H1 (cell line): ENCODE measurements around the gene RASA1. TPM values are rescaled to one million over a fixed set of nuclear protein-coding genes. Genes with fewer than 3 reads are reported as not detected.

Source experiments
- CTCF ChIA-PET: fragments of 300-600 bp; sonication (Branson Sonifier 250); formaldehyde crosslinking; loops from one replicate; lab custom pipeline; 2021; ENCODE audit not compliant: partially characterized antibody; lab: Charles Lee
- POLR2A ChIA-PET: fragments of 300-600 bp; sonication (Branson Sonifier 250); formaldehyde crosslinking; loops from one replicate; lab custom pipeline; 2021; ENCODE audit warnings: inconsistent platforms; ENCODE audit not compliant: partially characterized antibody; lab: Charles Lee
- DNase-seq, 2 experiments: peaks; one replicate each; pipeline versions ENCODE4 v3.0.0 to v3.0.0-alpha.2; 2010 to 2022; ENCODE audit warnings: low spot score in 2 of 2, low read depth in 1 of 2, mixed read lengths in 1 of 2
- FAIRE-seq: peaks from 2 replicates; lab custom pipeline; 2011; peaks lifted over from hg19 to GRCh38; lab: Jason Lieb, UNC
- H2AFZ ChIP-seq: 2 replicates; pipeline ENCODE4 v1.8.1; 2012; ENCODE audit warnings: low read length, inconsistent platforms
- H2AK5ac ChIP-seq: 2 replicates; pipeline ENCODE4 v1.6.1; 2013; ENCODE audit warnings: low read depth, low read length
- H2BK120ac ChIP-seq: replicated peaks from 2 replicates; pipeline ENCODE3; 2013; ENCODE audit warnings: low read depth, low read length, inconsistent platforms
- H2BK12ac ChIP-seq: 2 replicates; pipeline ENCODE4 v1.6.1; 2013; ENCODE audit warnings: low read depth, low read length
- H2BK15ac ChIP-seq: 2 replicates; pipeline ENCODE4 v1.6.1; 2013; ENCODE audit warnings: low read length
- H2BK20ac ChIP-seq: 2 replicates; pipeline ENCODE4 v1.6.1; 2013; ENCODE audit warnings: low read length
- H2BK5ac ChIP-seq: 2 replicates; pipeline ENCODE4 v1.6.1; 2013; ENCODE audit warnings: low read depth, low read length
- H3K14ac ChIP-seq: 2 replicates; pipeline ENCODE4 v1.6.1; 2013; ENCODE audit warnings: inconsistent platforms; ENCODE audit not compliant: insufficient read length
- H3K18ac ChIP-seq: 2 replicates; pipeline ENCODE4 v1.6.1; 2013; ENCODE audit warnings: low read length; ENCODE audit errors: extremely low read depth
- H3K23ac ChIP-seq: 2 replicates; pipeline ENCODE4 v1.6.1; 2013; ENCODE audit warnings: inconsistent platforms; ENCODE audit not compliant: insufficient read length
- H3K23me2 ChIP-seq: 2 replicates; pipeline ENCODE4 v1.6.1; 2013; ENCODE audit warnings: low read depth, low read length
- H3K27ac ChIP-seq: 2 replicates; pipeline ENCODE4 v1.6.1; 2011; ENCODE audit warnings: low read depth, low read length, inconsistent platforms
- H3K27me3 ChIP-seq, 4 experiments: replicated peaks in 1 of 4; 1 replicate in 1 of 4; 2 replicates in 3 of 4; pipeline versions ENCODE4 v1.6.1 to v1.8.1; 2011 to 2013; ENCODE audit warnings: low read length in 3 of 4, mild to moderate bottlenecking in 3 of 4, inconsistent platforms in 2 of 4, mixed read lengths in 2 of 4, moderate library complexity in 1 of 4; ENCODE audit not compliant: control insufficient read depth in 3 of 4, insufficient read depth in 3 of 4; ENCODE audit errors: extremely low read depth in 1 of 4
- H3K36me3 ChIP-seq, 4 experiments: 2 replicates each; pipeline versions ENCODE4 v1.6.1 to v1.8.1; 2011 to 2013; ENCODE audit warnings: mild to moderate bottlenecking in 4 of 4, low read length in 3 of 4, moderate library complexity in 2 of 4, control low read depth in 1 of 4, inconsistent platforms in 1 of 4; ENCODE audit not compliant: insufficient read depth in 4 of 4, control insufficient read depth in 2 of 4
- H3K4ac ChIP-seq: replicated peaks from 2 replicates; pipeline ENCODE3; 2013; ENCODE audit warnings: low read length, low read depth, mixed read lengths, inconsistent platforms; ENCODE audit not compliant: insufficient read length
- H3K4me1 ChIP-seq, 4 experiments: replicated peaks in 1 of 4; 1 replicate in 1 of 4; 2 replicates in 3 of 4; pipeline versions ENCODE4 v1.6.1 to v1.8.1; 2011 to 2013; ENCODE audit warnings: low read length in 3 of 4, inconsistent platforms in 2 of 4, mixed read lengths in 1 of 4; ENCODE audit not compliant: insufficient read depth in 4 of 4, control insufficient read depth in 3 of 4
- H3K4me2 ChIP-seq, 2 experiments: 2 replicates each; pipeline versions ENCODE4 v1.6.1 to v1.8.1; 2011 to 2013; ENCODE audit warnings: low read depth in 2 of 2, low read length in 2 of 2, control low read depth in 1 of 2, inconsistent platforms in 1 of 2, mild to moderate bottlenecking in 1 of 2; ENCODE audit not compliant: insufficient read depth in 1 of 2
- H3K4me3 ChIP-seq, 4 experiments: fragments of 200-600, 300-600 bp in 1 of 4; sonication (generic), shearing (Covaris generic), sonication (Bioruptor Twin) in 1 of 4; 2 replicates each; pipeline versions ENCODE4 v1.5.1 to v1.8.1; 2011 to 2016; ENCODE audit warnings: low read length in 4 of 4, low read depth in 3 of 4, control low read depth in 2 of 4, inconsistent platforms in 2 of 4, mild to moderate bottlenecking in 2 of 4, mixed read lengths in 1 of 4, moderate library complexity in 1 of 4; ENCODE audit not compliant: insufficient read depth in 2 of 4; ENCODE audit errors: extremely low read depth in 1 of 4
- H3K56ac ChIP-seq: replicated peaks from 2 replicates; pipeline ENCODE3; 2013; ENCODE audit warnings: low read depth, mild to moderate bottlenecking, mixed read lengths, low read length, inconsistent platforms; ENCODE audit not compliant: insufficient read length
- H3K79me1 ChIP-seq: 2 replicates; pipeline ENCODE4 v1.6.1; 2013; ENCODE audit warnings: low read depth, low read length, control low read depth
- H3K79me2 ChIP-seq, 2 experiments: 2 replicates each; pipeline versions ENCODE4 v1.6.1 to v1.8.1; 2012 to 2013; ENCODE audit warnings: low read length in 2 of 2, mild to moderate bottlenecking in 2 of 2, inconsistent platforms in 1 of 2; ENCODE audit not compliant: insufficient read depth in 2 of 2, control insufficient read depth in 1 of 2
- H3K9ac ChIP-seq, 4 experiments: replicated peaks in 1 of 4; 1 replicate in 1 of 4; 2 replicates in 3 of 4; pipeline versions ENCODE4 v1.6.1 to v1.8.1; 2011 to 2013; ENCODE audit warnings: low read depth in 3 of 4, low read length in 3 of 4, control low read depth in 2 of 4, mild to moderate bottlenecking in 2 of 4, moderate library complexity in 2 of 4, inconsistent platforms in 1 of 4; ENCODE audit errors: extremely low read depth in 1 of 4
- H3K9me3 ChIP-seq, 2 experiments: 2 replicates each; pipeline versions ENCODE4 v1.6.1 to v1.8.1; 2012 to 2013; ENCODE audit warnings: mild to moderate bottlenecking in 2 of 2, moderate library complexity in 2 of 2, control low read depth in 1 of 2, inconsistent platforms in 1 of 2, low read depth in 1 of 2, low read length in 1 of 2, mixed read lengths in 1 of 2; ENCODE audit not compliant: insufficient read depth in 2 of 2
- H4K20me1 ChIP-seq, 2 experiments: replicated peaks in 1 of 2; 2 replicates each; pipeline versions ENCODE3 to v1.8.1; 2011 to 2013; ENCODE audit warnings: inconsistent platforms in 2 of 2, low read length in 2 of 2, mild to moderate bottlenecking in 1 of 2; ENCODE audit not compliant: insufficient read depth in 2 of 2, control insufficient read depth in 1 of 2
- H4K5ac ChIP-seq: 2 replicates; pipeline ENCODE4 v1.6.1; 2013; ENCODE audit warnings: low read length, low read depth, mixed read lengths, inconsistent platforms; ENCODE audit not compliant: insufficient read length
- H4K8ac ChIP-seq: 2 replicates; pipeline ENCODE4 v1.8.0; 2013; ENCODE audit warnings: mild to moderate bottlenecking, moderate library complexity, low read length, inconsistent platforms; ENCODE audit not compliant: insufficient read depth; ENCODE audit errors: extremely low read depth
- H4K91ac ChIP-seq: replicated peaks from 2 replicates; pipeline ENCODE3; 2013; ENCODE audit warnings: low read length, mixed read lengths, inconsistent platforms; ENCODE audit not compliant: insufficient read length
- ATF2 ChIP-seq: IDR thresholded peaks from 2 replicates; pipeline ENCODE4 v1.6.1; 2012; ENCODE audit warnings: low read length, inconsistent platforms
- CHD2 ChIP-seq: IDR thresholded peaks from 2 replicates; pipeline ENCODE4 v1.6.1; 2012; ENCODE audit warnings: low read length, improper control_type of control experiment
- CREB1 ChIP-seq: IDR thresholded peaks from 2 replicates; pipeline ENCODE4 v1.6.1; 2012; ENCODE audit warnings: inconsistent platforms
- EGR1 ChIP-seq: IDR thresholded peaks from 2 replicates; pipeline ENCODE4 v1.6.1; 2011; ENCODE audit warnings: low read depth, low read length, borderline replicate concordance
- KDM1A ChIP-seq: fragments of 200-600, 300-600 bp; sonication (generic); IDR thresholded peaks from 2 replicates; pipeline ENCODE4 v1.7.1; 2016; ENCODE audit warnings: mild to moderate bottlenecking, low read length, borderline replicate concordance
- KDM4A ChIP-seq: IDR thresholded peaks from one replicate; pipeline ENCODE4 v1.7.1; 2012; ENCODE audit warnings: low read depth, mild to moderate bottlenecking, moderate library complexity, low read length, inconsistent platforms; ENCODE audit not compliant: severe bottlenecking
- RBBP5 ChIP-seq: IDR thresholded peaks from 2 replicates; pipeline ENCODE4 v1.7.1; 2012; ENCODE audit warnings: low read depth, mild to moderate bottlenecking, inconsistent platforms, low read length, moderate library complexity, borderline replicate concordance
- SIRT6 ChIP-seq: IDR thresholded peaks from one replicate; pipeline ENCODE4 v1.7.1; 2012; ENCODE audit warnings: low read length, inconsistent platforms
- SIX5 ChIP-seq: IDR thresholded peaks from 2 replicates; pipeline ENCODE4 v1.6.1; 2011; ENCODE audit warnings: mild to moderate bottlenecking, low read depth, low read length
- SP2 ChIP-seq: IDR thresholded peaks from 2 replicates; pipeline ENCODE4 v1.6.1; 2012; ENCODE audit warnings: mild to moderate bottlenecking, low read length, inconsistent platforms
- SP4 ChIP-seq: IDR thresholded peaks from 2 replicates; pipeline ENCODE4 v1.6.1; 2012; ENCODE audit warnings: low read length, inconsistent platforms
- SRF ChIP-seq: IDR thresholded peaks from 2 replicates; pipeline ENCODE4 v1.6.1; 2011; ENCODE audit warnings: mild to moderate bottlenecking, low read depth, low read length, moderate library complexity
- TEAD4 ChIP-seq: IDR thresholded peaks from 2 replicates; pipeline ENCODE4 v1.6.1; 2012; ENCODE audit warnings: low read depth, low read length, inconsistent platforms, mixed read lengths
- YY1 ChIP-seq: IDR thresholded peaks from 2 replicates; pipeline ENCODE4 v1.6.1; 2011; ENCODE audit warnings: low read depth, mild to moderate bottlenecking, low read length
- WGBS, 2 experiments: shearing (Covaris generic) in 1 of 2; methylation state at CpG; one replicate each; pipeline versions ENCODE4 v1.1.6 to v1.1.7; 2013 to 2015; ENCODE audit warnings: low lambda C conversion rate in 2 of 2, mixed read lengths in 2 of 2, inconsistent platforms in 1 of 2, low coverage in 1 of 2, missing lambda C conversion rate in 1 of 2; ENCODE audit not compliant: insufficient replicate concordance in 2 of 2, insufficient coverage in 1 of 2, insufficient read length in 1 of 2; ENCODE audit errors: extremely low coverage in 1 of 2, missing lambda C conversion rate in 1 of 2; 5-methylcytosine and 5-hydroxymethylcytosine counted together
- polyA plus RNA-seq, 7 experiments: library from polyadenylated mRNA; depleted of rRNA in 3 of 7; stranded (reverse) in 5 of 7; unstranded in 2 of 7; fragments of >200 nt in 5 of 7; fragments of 200-250 nt in 2 of 7; gene quantifications; 1 replicate in 5 of 7; 2 replicates in 1 of 7; 4 replicates in 1 of 7; pipeline versions ENCODE4 v1.2.1 to v1.2.3, GENCODE V29; 2011 to 2013; ENCODE audit warnings: missing spikeins in 2 of 7, mixed read lengths in 2 of 7
- total RNA-seq: library from RNA; stranded (reverse); fragmentation: NEBNext Ultra II Directional; extraction: Animal tissue kit (Norgen Biotek cat#: 25700); gene quantifications from 2 replicates; pipeline ENCODE4 v1.2.1, GENCODE V29; 2021

Gene RASA1
- total and polyA plus RNA-seq, 2 of the 8 experiments (the other 6 are each of a cell fraction or from before 2014, with no cell fraction given), result 15.9 to 33.8 TPM

GRCh38 chr5:87435144-87435694 is 167.5 kb downstream of the RASA1 start:
- Histone ChIP-seq H2BK5ac (no peak overlapping the region), H3K27ac (no peak overlapping the region), H4K5ac (no peak overlapping the region), H3K23me2 (peaks cover 2% of the 10 kb centered on the region; the same call in 1 of the 2 replicates), H4K20me1 (no peaks in the 10 kb centered on the region), H3K79me1 (no peaks in the 10 kb centered on the region), H2AK5ac (no peak overlapping the region), H2BK15ac (no peak overlapping the region), H3K56ac (peak overlapping the region; percentile 61), H3K36me3 (no peaks in the 10 kb centered on the region), H3K14ac (no peak overlapping the region), H2BK20ac (no peak overlapping the region), H4K91ac (no peak overlapping the region), H3K4me2 (no peak overlapping the region), H3K4me3 (no peak overlapping the region), H3K4me1 (no peaks in the 10 kb centered on the region), H3K4ac (no peak overlapping the region), H3K18ac (no peak overlapping the region), H2AFZ (no peak overlapping the region), H2BK12ac (no peak overlapping the region), H3K9ac (peak overlapping the region in 1 of 4 experiments; percentile 34; a peak in 1 of 7 replicates), H4K8ac (no peak overlapping the region), H3K9me3 (no peaks in the 10 kb centered on the region), H3K79me2 (no peaks in the 10 kb centered on the region), H2BK120ac (no peak overlapping the region), H3K27me3 (peaks cover 0 to 1% (median 0%) of the 10 kb centered on the region in 4 experiments; a peak in 1 of 7 replicates), H3K23ac (no peak overlapping the region)
- ChIA-PET POLR2A (no interaction called here), CTCF (no interaction called here)
- 75% methylated on average over 2 of the region's 2 CpGs; no CpG with 5 or more reads in 1 of the 2 experiments for WGBS, 2 experiments
- DNase-seq, result no peak
- FAIRE-seq, result no peak
- TF ChIP-seq SP2 (no peak), SRF (no peak), TEAD4 (no peak), KDM4A (no peak), KDM1A (no peak), EGR1 (no peak), CHD2 (no peak), YY1 (no peak), SP4 (no peak), SIX5 (no peak), ATF2 (no peak), CREB1 (no peak), SIRT6 (no peak), RBBP5 (no peak)
